ENCODE data around the gene PDS5A.
"Not testable (repeated sequence)": the region's sequence is repeated elsewhere in the genome, so short reads cannot be mapped to it uniquely, and the experiment has no call there.

Gene PDS5A

DNA sequence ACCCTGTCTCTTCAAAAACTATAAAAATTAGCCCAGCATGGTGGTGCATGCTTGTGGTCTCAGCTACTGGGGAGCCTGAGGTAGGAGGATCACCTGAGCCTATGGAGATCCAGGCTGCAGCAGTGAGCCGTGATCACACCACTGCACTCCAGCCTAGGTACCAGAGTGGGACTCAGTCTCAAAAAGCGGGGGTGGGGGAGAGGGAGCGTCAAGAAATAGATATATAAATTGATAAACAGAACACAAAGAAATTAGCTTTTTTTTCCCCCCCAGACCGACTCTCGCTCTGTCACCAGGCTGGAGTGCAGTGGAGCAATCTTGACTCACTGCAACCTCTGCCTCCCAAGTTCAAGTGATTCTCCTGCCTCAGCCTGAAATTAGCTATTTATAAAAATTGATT, 14.1 kb downstream of the PDS5A start:
- TF ChIP-seq, protein P1, sequence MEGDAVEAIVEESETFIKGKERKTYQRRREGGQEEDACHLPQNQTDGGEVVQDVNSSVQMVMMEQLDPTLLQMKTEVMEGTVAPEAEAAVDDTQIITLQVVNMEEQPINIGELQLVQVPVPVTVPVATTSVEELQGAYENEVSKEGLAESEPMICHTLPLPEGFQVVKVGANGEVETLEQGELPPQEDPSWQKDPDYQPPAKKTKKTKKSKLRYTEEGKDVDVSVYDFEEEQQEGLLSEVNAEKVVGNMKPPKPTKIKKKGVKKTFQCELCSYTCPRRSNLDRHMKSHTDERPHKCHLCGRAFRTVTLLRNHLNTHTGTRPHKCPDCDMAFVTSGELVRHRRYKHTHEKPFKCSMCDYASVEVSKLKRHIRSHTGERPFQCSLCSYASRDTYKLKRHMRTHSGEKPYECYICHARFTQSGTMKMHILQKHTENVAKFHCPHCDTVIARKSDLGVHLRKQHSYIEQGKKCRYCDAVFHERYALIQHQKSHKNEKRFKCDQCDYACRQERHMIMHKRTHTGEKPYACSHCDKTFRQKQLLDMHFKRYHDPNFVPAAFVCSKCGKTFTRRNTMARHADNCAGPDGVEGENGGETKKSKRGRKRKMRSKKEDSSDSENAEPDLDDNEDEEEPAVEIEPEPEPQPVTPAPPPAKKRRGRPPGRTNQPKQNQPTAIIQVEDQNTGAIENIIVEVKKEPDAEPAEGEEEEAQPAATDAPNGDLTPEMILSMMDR (IDR thresholded peaks at IDR 0.05; ENCODE audit: low read depth, low read length), result no peak
- TF ChIP-seq POLR2A (IDR thresholded peaks at IDR 0.05; ENCODE audit: extremely low read depth, insufficient read length) (no peak), MAX (IDR thresholded peaks at IDR 0.05; ENCODE audit: low read depth, low read length) (no peak), MYC (IDR thresholded peaks at IDR 0.05; ENCODE audit: low read depth, low read length) (no peak)
- no peak for DNase-seq (ENCODE audit: low read depth)
- H3K4me3 ChIP-seq (ENCODE audit: low read depth, low read length), result no peak overlapping the region

GRCh38 chr4:39961311-39961877, 16.3 kb downstream of the PDS5A start:
- no peak for DNase-seq (ENCODE audit: low read depth)
- TF ChIP-seq MAX (IDR thresholded peaks at IDR 0.05; ENCODE audit: low read depth, low read length) (no peak), MYC (IDR thresholded peaks at IDR 0.05; ENCODE audit: low read depth, low read length) (no peak), POLR2A (IDR thresholded peaks at IDR 0.05; ENCODE audit: extremely low read depth, insufficient read length) (no peak)
- TF ChIP-seq, protein P1 (IDR thresholded peaks at IDR 0.05; ENCODE audit: low read depth, low read length), result no peak

GRCh38 chr4:39950861-39951481, 26.7 kb downstream of the PDS5A start:
- no peak for TF ChIP-seq MAX (IDR thresholded peaks at IDR 0.05; ENCODE audit: low read depth, low read length)
- TF ChIP-seq, protein P1 (IDR thresholded peaks at IDR 0.05; ENCODE audit: low read depth, low read length), result no peak
- no peak for TF ChIP-seq MYC (IDR thresholded peaks at IDR 0.05; ENCODE audit: low read depth, low read length)
- DNase-seq (ENCODE audit: low read depth), result no peak
- no peak overlapping the region for H3K4me3 ChIP-seq (ENCODE audit: low read depth, low read length)

More at GRCh38 chr4:39961311-39961877, 16.3 kb downstream of the PDS5A start:
- H3K4me3 ChIP-seq (ENCODE audit: low read depth, low read length), result no peak overlapping the region

DNA sequence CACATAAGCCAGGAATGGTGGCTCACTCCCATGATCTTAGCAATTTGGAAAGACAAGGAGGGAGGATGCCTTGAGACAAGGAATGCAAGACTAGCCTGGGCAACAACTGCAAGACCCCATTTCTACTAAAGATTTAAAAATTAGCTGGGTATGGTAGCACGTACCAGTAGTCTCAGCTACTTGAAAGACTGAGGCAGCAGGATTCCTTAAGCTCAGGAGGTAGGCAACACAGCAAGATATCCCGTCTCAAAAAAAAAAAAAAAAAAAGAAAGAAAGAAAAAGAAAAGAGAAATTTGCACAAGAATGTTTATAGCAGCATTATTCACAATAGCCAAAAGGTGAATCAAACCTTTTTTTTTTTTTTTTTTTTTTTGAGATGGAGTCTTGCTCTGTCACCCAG, 29.7 kb downstream of the PDS5A start:
- TF ChIP-seq, protein P1 (IDR thresholded peaks at IDR 0.05; ENCODE audit: low read depth, low read length), result no peak
- no peak for TF ChIP-seq POLR2A (IDR thresholded peaks at IDR 0.05; ENCODE audit: extremely low read depth, insufficient read length)
- no peak for TF ChIP-seq MYC (IDR thresholded peaks at IDR 0.05; ENCODE audit: low read depth, low read length)
- TF ChIP-seq MAX (IDR thresholded peaks at IDR 0.05; ENCODE audit: low read depth, low read length), result no peak
- no peak for DNase-seq (ENCODE audit: low read depth)
- H3K4me3 ChIP-seq (ENCODE audit: low read depth, low read length), result no peak overlapping the region

DNA sequence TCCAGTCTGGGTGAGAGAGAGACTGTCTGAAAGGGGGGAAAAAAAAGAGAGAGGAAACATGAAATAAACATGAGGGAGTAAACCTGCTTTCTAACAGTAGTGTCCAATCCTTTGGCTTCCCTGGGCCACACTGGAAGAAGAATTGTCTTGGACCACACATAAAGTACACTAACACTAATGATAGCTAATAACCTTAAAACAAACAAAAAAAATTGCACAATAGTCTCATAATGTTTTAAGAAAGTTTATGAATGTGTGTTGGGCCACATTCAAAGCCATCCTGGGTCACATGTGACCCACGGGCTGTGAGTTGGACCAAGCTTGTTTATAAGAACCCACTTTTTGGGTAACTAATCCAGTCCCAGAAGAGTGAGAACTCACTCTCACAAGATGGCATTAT, 30.3 kb downstream of the PDS5A start:
- DNase-seq (ENCODE audit: low read depth), result no peak
- no peak for TF ChIP-seq MAX (IDR thresholded peaks at IDR 0.05; ENCODE audit: low read depth, low read length)
- TF ChIP-seq POLR2A (IDR thresholded peaks at IDR 0.05; ENCODE audit: extremely low read depth, insufficient read length), result no peak
- TF ChIP-seq, protein P1 (IDR thresholded peaks at IDR 0.05; ENCODE audit: low read depth, low read length), result no peak
- no peak for TF ChIP-seq MYC (IDR thresholded peaks at IDR 0.05; ENCODE audit: low read depth, low read length)
- no peak overlapping the region for H3K4me3 ChIP-seq (ENCODE audit: low read depth, low read length)

DNA sequence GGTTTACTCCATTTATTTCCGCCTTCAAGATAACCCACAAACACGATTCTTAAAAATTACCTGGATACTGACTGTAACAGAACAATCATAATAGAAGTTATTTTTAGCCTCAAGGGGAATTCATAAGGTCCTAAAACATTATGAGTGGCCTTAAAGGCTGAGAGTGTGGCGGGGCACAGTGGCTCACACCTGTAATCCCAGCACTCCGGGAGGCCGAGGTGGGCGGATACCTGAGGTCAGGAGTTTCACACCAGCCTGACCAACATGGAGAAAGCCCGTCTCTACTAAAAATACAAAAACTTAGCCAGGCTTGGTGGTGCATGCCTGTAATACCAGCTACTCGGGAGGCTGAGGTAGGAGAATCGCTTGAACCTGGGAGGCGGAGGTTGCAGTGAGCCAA, 33.5 kb downstream of the PDS5A start:
- H3K4me3 ChIP-seq (ENCODE audit: low read depth, low read length); DNase-seq (ENCODE audit: low read depth): not testable (repeated sequence)
